Embryonic facial prominence (tissue), 1 donor: Measurements from ENCODE around the gene EMC1.
"Not testable (repeated sequence)": the region's sequence is repeated elsewhere in the genome, so short reads cannot be mapped to it uniquely, and the experiment has no call there.

Experiments used
- DNase-seq: peaks from one replicate; pipeline ENCODE4 v3.0.0-alpha.2; 2016; ENCODE audit errors: extremely low spot score

EMC1 gene

GRCh38 chr1:19190468-19190867, 60.9 kb downstream of the EMC1 start:
- DNase-seq = no peak

GRCh38 chr1:19189270-19189669, 62.1 kb downstream of the EMC1 start:
- no peak for DNase-seq

GRCh38 chr1:19187852-19188251, 63.5 kb downstream of the EMC1 start:
- DNase-seq = no peak

DNA sequence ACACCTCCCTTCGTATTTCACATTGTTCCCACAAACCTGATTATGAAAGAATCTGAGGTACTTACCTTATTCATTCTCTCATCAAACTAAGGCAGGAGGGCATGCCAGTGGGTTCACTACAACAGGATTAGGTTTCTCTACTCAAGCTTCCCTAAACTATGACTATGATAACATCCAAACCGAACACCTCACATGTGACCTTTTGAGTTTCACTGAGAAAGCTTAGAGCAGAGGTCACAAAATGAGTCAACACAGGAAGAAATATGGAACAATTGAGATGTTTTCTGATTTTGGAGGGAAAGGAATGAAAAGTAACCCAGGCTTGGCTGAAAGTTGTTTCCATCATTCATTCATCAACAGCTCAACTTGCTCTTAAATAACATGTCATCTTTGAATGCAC, 65.3 kb downstream of the EMC1 start:
- no peak for DNase-seq

DNA sequence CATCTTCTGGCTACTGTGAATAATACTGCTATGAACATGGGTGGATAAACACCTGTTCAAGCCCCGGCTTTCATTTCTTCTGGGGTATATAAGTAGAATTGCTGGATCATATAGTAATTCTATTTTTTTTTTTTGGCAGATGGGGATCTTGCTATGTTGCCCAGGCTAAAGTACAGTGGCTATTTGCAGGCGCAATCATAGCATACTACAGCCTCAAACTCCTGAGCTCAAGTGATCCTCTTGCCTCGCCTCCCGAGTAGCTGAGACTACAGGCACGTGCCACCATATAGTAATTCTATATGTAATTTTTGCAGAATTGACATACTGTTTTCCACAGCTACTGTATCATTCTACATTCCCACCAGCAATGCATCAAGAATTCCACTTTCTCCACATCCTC, 69.1 kb downstream of the EMC1 start:
- no peak for DNase-seq

- DNase-seq = not testable (repeated sequence)
Observed at GRCh38 chr1:19180265-19180657, 71.1 kb downstream of the EMC1 start.

DNA sequence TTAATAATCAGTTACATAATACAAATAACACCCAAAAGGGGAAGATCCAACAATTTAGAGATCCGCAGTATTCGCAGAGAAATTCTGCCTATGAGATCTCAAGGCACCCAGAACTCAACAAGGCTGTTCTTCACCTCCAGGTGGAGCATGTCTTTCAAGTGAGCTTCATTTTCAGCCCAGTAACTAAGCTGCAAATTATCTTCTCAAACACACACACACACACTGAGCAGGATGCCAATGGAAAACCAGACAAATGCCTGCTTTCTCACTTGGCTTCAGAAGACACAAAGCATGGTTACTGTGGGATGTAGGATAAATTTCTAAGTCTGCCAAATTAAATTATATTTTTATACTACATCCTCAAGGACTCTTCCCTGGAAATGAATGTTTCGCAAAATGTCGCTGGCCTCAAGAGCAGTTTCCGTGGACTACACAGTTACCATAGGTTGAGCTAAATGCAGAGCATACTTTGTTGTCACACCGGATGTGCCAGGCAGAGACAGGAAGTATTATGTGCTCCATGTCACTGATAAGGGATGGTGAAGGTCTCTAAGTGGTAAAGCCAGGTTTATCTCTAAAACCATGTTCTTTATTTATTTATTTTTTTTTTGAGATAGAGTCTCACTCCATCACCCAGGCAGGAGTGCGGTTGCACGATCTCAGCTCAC, 71.6 kb downstream of the EMC1 start:
- DNase-seq = no peak

DNA sequence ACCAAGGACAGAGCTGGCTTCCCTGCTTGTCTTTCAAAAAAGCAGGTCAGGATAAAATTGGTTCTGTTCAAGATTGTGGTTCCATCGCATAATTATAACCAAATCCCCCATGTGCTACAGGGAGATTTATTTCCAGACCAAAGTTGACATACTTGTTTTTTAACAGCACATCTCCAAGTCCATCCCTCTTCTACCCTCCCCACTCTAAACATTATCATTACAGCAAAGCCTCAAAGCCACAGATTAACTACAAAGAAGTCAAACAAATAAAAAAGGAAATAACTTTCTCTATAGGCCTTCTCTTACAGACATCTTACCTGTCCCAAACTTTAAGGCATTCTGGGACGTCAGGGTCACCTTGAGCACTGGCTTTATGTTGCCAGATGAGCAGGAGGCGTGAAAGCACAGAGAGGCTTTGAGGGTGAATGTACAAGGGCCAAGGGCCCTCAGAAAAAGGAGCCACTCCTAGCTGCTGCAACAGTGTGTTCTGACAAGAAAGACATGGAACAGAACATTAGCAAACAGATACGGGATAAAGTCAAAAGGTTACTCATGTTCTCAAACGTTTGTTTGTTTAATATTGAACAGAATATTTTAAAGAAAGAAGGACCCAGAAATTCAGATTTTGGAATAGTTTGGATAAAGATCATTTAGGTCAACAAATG, 72.5 kb downstream of the EMC1 start:
- no peak for DNase-seq

DNA sequence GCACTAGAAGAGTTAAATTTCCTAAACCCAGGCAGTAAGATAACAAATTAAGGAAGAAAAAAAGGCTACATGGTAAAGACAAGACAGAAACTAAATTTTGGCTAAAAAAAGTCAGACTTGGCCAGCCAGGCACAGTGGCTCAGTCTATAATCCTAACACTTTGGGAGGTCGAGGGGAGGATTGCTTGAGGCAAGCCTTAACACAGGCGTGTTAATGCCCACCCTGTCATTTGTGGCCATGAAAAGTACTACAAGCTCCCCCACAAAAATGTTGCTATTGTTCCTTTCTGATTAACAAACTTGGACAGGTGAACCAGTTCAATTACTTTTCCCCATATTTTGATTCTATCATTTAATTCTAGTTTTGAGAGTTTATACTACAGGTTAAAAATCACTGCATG, 73.5 kb downstream of the EMC1 start:
- DNase-seq = no peak

GRCh38 chr1:19169642-19170041, 81.7 kb downstream of the EMC1 start:
- no peak for DNase-seq

GRCh38 chr1:19167140-19167539, 84.2 kb downstream of the EMC1 start:
- DNase-seq = no peak

- no peak for DNase-seq
Observed at GRCh38 chr1:19166066-19166465, 85.3 kb downstream of the EMC1 start.
